T47D (cell line): ENCODE results near the gene ANO3.
"Not testable (repeated sequence)": the region's sequence is repeated elsewhere in the genome, so short reads cannot be mapped to it uniquely, and the experiment has no call there.

Experiments
- DNase-seq, 2 experiments: peaks; one replicate each; pipeline versions ENCODE4 v3.0.0 to v3.0.0-alpha.2; 2011 to 2012; ENCODE audit warnings: low read depth in 1 of 2, low spot score in 1 of 2
- JUND ChIP-seq: IDR thresholded peaks from 2 replicates; pipeline ENCODE4 v1.6.1; 2012; ENCODE audit warnings: low read depth
- in situ Hi-C: cut with HindIII; loops from 2 replicates; pipeline ENCODE4 v1.10.0; 2016; ENCODE audit warnings: low sequenced_read_pairs, low pct_unique_long_range_greater_than_20kb

ANO3 gene

DNA sequence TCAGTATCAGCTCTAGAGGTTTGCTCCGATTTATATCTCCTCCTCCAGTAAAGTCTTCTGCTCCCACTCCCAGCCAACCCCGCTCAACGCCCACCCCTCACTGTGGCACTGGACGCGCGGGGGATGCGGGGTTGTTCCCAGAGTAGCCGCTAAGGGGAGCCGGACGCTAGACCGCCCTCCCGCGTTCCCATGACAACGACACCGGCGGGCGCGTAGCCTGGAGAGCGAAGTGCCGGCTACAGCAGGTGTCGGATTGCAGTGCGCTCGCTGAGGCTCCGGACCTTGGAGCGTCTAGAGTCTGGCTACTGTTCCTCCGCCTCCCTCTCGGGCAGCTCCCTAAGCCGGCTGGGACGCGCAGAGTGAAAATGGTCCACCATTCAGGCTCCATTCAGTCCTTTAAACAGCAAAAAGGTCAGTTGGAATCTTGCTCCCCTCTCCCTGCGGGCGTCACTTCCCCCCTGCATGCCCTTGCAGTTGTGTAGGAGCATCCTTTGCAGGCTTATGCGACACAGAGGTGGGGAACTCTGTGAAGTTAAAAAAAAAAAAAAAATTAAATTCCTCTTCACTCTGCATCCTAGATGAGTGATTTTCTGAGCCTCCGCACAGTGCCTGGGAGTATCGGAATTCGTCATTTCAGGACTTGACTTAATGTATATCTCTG lies at the start of gene ANO3:
ANO3 (plus strand) TSS at position 220 of the 661 bp plus-strand sequence; CDS start at position 366, 146 bp downstream.
- DNase-seq, result no peak
- in situ Hi-C loops, result no loop called here
- no peak for TF ChIP-seq JUND

DNA sequence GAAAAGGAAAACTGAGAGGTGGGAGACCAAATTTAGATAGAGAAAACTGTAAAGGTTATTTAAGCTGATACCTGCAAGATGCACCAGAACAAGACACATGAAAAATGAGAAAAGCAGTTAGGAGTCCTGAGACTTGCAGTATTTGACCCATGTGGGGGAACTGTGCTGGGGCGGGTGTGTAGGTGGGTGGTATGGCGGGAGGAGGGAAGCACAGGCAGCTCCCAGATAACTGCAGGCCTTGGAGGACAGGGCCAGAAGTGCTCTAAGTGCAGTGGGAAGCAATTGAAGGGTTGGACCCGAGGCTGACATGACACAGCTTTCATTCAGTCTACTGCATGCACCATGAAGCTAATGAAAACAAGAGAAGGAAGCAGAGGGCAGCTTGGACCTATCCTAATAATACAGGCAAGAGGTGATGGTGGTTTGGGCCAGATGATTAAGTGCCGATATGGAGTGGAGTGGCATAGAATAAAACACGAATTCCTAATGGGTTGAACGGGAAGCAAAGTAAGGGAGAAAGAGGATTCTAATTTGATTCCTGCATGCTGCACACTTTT lies 48.0 kb upstream of the ANO3 start:
- in situ Hi-C loops, result no loop called here
- TF ChIP-seq JUND, result no peak
- no peak for DNase-seq

DNA sequence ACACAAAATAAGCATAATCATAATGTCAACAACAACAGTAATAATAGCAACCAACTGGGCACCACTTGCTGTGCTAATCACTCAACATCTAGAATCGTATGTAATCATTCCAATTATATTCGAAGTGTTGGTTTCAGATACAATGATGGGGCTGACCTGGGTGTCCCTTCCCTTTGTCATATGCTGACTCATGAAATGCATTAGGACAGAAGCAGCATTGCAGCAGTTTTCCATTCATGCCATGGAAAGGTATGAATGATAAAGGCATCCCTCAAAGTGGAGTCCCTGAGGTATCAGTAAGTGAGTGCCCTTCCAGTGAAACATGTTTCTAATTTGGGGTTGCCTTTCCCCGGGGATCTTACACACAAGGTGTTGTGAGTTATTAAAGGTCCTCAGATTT lies 46.3 kb upstream of the ANO3 start:
- in situ Hi-C loops, result no loop called here
- no peak for DNase-seq
- no peak for TF ChIP-seq JUND

DNA sequence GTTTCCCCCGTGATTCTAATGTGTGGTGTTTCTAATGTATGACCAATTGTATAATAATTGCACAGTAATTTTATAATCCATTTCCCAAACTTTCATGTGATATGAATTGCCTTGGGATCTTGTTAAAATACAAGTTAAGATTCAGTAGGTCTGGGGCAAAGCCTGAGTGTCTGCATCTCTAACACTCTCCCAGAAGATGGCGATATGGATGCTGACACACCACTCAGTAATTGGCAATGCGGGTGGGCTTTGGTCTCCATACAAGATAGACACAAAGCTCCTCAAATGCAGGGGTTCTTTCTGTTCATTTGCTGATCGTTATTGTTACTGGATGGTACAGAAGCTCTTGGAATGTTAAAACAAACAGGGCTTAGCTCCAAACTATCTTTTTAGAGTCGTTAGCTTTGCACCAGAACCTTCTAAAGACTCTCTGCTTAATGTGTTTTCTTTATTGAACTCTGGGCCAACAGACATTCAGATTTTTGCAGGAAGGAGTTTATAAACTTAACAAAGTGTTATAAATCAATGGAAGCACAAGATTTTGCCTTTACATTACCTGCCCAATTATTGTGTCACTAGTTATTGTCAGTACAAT lies 45.4 kb upstream of the ANO3 start:
- in situ Hi-C loops, result no loop called here
- DNase-seq, result peak in 1 of 2 experiments; percentile 48
- TF ChIP-seq JUND, result no peak

DNA sequence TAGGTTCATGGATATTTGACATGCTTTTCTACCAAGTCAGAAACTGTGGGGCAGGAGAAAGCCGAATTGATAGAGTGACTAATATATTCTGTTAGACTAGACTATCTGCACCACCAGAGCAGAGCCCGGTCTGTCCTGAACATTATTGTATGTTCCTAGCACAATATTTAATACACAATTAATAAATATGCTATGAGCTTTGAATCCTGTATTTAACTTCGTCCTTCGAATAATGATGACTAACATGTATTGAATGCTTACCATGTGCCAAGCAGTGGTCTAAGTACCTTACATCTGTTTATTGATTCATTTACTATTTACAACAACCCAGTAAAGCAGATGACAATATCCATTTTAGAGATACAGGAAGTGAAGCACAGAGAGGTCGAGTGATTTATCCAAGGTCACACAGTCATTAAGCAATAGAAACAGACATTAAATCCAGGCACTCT lies 44.8 kb upstream of the ANO3 start:
- DNase-seq, result no peak
- no peak for TF ChIP-seq JUND
- in situ Hi-C loops, result no loop called here

DNA sequence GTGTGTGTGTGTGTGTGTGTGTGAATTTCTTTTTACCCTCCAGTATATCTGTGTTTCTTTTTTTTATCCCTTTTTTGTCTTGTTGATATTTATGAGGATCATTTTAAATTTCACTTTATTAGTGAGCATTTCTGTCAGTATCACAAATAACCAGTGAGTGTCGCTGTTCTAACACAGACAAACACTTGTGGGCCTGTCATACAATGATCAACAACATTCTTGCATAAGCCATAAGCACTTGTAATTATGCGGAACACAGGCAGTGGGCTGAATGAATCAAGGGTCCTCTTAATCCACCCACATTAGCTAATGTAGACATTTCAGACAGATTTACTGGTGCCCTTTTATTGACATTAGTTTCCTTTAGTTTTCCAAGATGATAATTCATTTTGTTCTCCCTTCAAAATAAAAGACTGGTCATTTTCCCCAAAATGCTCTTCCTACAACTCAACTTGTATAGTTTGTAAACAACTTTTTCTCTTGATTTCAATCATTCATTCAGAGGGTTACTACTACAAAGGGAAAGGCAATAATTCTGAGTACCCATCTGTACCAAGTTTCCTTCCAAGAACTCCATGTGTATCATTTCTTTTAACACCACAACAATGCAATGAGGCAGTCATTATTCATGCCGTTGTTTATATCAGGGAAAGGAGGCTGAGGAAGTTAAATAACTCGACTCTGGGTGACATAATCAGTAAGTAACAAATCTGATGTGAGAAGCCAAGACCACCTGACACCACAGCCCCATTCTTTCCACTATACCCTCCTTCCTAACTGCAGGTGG lies 34.5 kb upstream of the ANO3 start:
- peak; percentile 42 to 84 for DNase-seq
- in situ Hi-C loops, result no loop called here
- TF ChIP-seq JUND, result no peak

DNA sequence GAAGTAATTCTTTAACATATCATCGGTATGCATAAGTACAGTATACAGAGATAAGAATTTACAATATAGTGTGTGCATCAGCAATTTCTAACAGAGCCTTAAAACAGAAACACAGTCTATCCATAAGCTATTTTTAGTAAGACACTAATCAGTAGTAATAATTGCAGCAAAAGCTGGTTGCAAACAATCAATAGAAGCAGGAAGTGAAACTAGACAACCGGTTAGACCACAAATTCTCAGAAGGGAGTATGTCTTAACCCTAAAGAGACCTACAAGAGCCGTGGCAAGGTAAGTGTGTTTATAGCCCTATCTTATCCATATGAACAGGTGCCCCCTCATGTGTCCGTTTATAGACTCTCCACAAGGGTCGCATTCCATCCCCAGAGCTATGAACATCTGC lies 15.6 kb upstream of the ANO3 start:
- peak in 1 of 2 experiments; percentile 55 for DNase-seq
- in situ Hi-C loops, result not testable (repeated sequence)

DNA sequence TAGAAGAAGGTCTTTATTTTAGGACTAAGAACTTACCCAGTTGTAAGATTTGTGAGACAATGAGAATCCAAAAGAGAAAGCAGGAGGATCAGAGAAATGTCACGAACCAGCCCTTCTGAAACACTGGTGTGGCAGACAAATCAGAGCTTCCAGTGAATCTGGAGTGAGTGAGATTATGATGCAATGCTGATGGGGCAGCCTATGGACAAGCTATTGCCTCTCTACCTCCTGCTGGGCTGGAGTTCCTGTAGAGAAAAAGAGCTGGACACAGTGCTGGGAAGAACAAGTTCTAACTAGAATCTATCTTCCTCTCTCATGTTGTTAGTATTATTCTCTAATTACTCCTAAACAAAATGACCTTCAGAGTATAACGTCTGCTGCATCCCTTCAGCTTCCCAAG lies 12.0 kb upstream of the ANO3 start:
- DNase-seq, result peak in 1 of 2 experiments; percentile 15
- in situ Hi-C loops, result no loop called here
- TF ChIP-seq JUND, result no peak

DNA sequence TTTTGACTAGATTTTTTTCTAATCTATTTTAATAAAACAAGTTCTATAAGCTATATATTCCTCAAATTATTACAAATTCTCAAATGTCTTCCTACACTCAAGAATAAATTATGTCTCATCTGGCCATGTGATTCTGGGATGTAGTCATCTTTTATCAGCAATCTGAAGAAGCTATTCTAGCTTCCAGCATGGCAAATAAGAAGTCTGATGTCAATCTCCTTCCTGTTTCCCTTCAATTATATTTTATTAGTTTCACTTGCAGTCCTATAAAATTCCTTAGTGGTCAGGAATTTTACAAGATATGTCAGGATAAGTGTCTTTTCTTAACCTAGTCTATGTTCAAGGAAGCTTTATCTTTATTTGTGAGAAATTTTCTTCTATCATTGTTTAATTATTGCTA lies 10.4 kb upstream of the ANO3 start:
- TF ChIP-seq JUND, result no peak
- in situ Hi-C loops, result no loop called here

DNA sequence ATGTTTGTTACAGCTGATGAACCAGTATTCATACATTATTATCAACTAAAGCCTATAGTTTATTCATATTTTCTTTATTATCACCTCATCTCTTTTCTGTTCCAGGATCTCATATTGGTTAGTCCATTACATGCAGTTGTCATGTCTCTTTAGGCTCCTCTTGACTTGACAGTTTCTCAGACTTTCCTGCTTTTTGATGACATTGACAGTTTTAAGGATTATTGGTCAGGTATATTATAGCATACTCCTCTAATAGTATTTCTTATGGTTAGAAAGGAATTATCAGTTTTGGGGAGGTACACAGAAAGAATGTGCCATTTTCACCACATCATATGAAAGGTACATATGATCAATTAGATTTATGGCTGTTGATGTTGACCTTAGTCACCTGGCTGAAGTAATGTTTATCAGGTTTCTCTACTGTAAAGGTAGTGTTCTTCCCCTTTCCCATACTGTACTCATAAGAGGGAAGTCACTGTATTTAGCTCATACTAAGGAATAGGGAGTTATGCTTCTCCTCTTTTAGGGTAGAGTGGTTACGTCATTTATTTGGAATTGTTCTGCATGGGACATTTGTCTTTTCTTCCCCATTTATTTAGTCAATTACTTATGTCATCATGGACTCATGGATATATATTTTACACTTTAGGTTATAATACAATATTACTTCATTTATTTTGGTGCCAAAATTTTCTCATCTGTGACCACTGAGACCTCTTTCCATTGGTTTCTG lies 9.4 kb upstream of the ANO3 start:
- TF ChIP-seq JUND, result no peak
- in situ Hi-C loops, result no loop called here
- no peak for DNase-seq

More for the DNA sequence above, 10.4 kb upstream of the ANO3 start:
- DNase-seq, result no peak

DNA sequence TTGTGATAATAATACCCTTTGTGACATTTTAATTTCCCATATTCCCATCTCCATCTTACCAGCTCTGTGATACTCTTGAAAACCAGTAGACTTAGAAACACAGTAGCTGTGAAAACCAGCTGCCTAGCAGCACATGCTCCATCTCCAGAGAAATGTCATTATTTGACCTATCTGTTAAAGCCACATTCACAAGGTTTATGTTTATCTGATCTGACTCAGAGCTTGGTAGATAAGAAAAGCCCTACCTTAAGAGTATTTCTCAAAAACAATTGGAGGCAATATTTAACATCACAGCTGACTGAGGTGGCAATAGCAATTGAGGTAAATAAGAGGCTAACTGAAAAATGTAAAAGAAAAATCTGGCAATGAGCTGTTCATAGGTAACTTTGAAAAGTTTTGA lies 8.1 kb upstream of the ANO3 start:
- in situ Hi-C loops, result no loop called here
- no peak for DNase-seq

DNA sequence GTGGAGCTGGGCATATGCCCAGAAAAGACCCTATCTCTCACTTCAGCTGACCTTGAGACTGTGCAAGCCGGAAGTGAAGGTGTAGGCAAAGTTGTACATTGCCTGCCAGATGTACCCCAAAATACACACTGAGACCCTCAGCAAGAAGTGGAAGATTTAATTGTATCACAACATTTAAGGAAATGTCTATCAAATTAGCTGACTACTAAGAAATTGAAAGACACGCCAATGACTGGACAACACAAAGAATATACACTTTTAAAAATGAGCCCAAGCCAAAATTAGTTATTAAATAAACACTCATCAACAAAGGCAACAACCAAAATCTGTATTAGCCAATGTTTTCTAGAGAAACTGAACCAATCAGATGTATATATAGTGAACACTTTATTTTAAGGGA lies 7.7 kb upstream of the ANO3 start:
- no peak for TF ChIP-seq JUND
- in situ Hi-C loops, result no loop called here
- DNase-seq, result no peak

More for the DNA sequence above, 8.1 kb upstream of the ANO3 start:
- TF ChIP-seq JUND, result no peak
